Measurements from ENCODE around the gene PPFIBP2.

The PPFIBP2 gene

DNA sequence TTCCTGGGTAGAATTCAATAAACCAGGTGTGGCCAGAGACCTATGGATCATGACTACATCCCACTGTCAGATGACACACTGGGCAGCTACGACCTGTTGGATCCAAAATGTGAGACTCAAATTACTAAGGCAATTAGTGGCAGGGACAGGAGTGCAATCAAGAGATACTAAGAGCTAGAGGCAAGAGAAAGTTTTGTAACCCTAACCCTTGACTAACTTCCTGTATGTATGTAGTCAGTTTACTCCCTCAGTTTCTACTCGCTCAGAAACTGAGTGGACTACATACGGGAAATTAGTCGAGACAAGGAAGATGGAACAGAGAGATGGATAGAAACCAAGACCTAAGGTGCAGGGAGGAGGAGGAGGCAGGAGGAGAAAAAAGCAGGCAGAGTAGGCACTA is 156.8 kb downstream of the PPFIBP2 start:
- DNase-seq: peak in 2 of 3 donors; percentile 19 to 55

DNA sequence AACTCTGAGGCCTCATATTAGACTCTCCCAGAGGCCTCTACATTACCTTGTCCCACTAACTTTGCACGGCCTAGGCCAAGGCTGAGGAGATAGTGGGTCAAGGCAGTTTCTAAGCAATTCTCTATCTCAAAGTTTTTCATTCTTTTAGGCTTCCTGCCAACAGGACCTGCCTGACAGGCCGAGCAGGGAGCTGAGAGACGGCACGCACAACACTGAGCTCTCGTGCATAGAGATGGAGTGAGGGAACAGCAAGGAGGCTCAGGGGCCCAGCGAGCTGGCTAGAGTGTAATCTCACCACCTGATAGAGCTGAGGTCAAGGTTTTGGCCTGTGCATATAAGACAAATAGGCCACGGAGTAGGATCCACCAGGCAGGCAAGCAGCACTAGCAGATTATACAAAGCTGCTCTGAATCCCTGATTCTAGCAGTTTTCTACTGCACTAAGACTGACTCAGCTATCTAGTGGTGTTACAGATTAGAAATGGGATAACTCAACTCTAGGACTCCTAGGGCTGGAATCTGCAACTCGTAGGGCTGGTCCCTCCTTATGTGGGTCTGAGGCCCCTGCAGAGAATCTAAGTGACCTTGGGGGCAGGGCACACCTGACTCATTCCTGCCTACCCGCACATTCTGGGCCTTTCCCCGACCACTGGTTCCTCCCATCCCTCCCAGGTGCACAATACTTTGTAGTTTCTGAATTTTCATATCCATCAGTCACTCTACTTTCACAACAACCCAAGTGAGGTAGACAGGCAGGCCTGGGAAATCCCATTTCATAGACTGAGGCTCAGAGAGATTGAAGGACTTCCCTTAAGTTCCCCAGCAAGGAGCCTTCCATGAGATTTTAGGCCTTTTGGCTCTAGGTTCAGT is 157.8 kb downstream of the PPFIBP2 start:
- peak; percentile 23 to 59 (median 26) for DNase-seq

DNA sequence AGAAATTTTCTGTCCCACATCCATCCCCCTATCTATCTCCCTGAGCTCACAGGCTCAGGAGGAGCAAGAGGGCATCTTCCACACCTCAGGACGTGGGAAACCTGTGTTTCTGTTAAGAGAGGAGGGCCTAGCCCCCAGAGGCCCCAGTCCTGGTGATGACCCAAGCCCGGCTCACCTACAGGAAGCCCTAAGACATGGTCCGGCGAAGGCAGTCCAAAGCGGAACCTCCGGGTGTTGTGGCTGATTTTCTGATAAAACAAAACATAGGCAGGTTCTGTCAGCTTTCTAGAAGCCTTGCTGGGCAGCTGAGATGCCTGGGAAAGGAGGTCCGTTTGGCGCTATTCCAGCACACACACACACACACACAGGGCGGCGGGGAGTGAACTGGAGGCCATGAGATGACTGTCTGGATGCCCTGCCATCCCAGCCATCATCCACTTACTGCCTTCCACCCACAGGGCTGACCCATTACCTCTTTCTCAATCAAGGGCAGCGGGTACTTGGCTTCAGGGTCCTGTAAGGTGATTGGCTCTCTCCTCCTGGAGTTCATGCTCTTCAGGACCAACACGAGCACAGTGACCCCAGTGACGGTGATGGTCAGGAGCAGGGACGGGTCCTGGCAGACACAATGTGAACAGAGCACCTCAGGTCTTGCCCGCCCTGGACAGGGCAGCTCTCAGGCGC is 158.6 kb downstream of the PPFIBP2 start:
- no peak for DNase-seq

DNA sequence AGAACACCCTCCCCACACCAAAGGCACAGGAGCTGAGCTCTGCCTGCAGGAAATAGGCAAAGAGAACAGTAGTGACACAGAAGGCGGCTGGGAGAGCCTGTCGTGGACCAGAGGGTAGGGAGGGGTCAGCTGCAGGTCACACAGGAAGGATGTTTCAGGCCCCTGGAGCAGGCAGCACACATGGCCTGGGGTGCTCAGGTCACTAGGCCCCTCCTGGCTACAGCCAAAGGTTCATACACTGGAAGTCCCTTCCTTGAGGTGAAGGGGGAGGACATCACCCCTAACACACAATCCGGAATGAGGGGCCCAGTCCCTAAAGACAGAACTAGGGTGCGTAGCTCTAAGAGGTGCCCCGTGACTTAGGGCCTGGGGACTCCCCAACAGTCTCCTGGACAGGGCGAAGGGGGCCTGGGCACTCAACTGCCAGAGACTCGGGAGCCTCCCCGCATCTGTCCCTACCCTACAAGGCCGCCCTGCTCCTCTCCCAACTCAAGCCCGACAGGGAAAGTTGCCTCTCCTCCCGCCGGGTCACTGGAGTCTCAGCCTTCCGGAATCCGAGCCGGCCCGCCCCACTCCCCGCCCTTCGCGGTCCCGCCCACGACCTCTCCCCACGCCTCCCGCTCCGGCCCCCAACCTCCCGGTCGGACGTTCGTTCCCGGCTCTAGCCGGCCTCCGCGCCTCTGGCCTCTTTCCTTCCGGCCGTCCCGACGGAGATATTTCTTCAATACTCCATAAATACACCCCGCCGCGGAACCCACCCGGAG is 159.3 kb downstream of the PPFIBP2 start, which contains the start of gene CYB5R2:
CYB5R2 (minus strand) TSS at position 541 of the 764 bp plus-strand sequence. CDS start 675 bp downstream, outside the sequence.
- peak; percentile 61 to 79 (median 64) for DNase-seq

DNA sequence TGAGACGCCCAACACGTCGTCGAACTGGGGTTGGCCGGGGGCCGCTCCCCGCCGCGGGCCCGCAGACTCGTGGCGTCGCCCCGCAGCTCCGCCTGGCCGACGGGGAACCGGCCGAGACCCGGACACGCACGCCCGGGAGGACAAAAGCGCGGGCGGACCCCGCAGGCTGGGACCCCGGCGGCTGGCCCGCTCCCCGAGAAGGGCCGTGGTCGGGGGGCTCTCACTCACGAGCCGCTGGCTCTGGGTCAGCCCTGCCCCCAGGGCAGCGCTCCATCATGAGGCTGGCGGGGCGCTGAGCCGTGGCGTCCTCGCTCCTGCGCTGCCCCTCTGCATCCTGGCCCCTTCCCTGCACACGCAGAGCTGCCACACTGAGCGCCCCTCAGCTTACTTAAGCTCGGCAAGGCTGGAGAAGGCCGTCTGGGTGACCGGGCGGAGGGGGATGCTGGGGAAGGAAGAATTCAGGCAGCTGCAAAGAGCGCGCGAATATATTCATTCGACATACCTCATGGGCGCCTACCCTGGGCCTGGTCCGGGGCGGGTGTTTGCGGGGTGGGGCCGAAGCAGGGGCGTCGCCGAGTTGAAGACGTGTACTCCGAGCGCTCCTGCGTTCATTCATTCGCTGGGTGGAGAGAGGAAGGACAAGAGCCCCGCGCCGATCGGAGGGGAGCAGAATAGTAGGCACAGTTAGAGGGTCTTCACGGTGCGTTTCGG is 160.1 kb downstream of the PPFIBP2 start:
- DNase-seq: peak in 1 of 3 donors; percentile 15

DNA sequence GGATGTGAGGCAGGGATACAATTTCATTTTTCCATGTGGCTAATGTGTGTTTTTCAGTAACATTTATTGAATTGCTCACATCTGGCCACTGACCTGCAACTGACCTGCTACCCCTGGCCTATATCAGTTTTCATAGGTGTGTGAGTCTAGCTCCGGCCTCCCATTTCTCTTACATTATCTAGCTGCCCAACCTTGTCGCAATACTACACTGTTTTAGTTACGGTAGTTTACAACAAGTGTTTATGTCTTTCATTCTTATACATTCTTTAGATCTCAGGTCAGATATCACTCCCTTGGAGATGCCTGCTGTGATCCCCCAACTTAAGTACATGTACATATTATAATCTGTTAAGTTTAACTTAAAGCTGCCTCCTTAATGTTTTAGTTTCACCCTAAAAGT is 161.8 kb downstream of the PPFIBP2 start:
- DNase-seq: no peak

DNA sequence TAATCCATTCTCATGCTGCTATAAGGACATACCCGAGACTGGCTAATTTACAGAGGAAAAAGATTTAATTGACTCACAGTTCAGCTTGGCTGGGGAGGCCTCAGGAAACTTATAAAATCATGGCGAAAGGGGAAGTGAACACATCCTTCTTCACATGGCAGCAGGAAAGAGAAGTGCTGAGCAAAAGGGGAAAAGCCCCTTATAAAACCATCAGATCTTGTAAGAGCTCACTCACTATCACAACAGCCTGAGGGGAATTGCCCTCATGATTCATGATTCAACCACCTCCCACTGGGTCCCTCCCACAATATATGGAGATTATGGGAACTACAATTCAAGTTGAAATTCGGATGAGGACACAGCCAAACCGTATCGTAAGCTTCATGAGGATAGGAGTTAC is 163.3 kb downstream of the PPFIBP2 start:
- DNase-seq: peak; percentile 71 to 92 (median 84)

DNA sequence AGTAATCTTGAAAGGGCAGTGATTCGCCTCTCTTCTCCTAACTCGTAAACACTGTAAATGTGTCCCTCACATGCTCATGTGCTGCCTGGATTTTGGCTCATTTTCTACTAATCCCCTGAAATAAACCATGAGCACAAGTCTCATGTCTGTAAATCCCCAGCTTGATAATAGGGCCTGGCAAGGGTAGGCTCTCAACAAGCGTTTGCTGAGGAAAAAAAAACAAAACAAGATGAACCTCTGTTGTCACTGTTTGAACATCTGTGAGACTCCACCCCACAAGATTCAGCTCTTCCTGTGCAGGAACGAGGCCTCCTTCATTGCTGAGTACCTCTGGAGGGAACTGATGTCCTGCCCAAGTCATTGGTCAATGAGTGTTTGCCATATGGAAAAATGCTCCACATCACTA is 164.0 kb downstream of the PPFIBP2 start:
- no peak for DNase-seq

DNA sequence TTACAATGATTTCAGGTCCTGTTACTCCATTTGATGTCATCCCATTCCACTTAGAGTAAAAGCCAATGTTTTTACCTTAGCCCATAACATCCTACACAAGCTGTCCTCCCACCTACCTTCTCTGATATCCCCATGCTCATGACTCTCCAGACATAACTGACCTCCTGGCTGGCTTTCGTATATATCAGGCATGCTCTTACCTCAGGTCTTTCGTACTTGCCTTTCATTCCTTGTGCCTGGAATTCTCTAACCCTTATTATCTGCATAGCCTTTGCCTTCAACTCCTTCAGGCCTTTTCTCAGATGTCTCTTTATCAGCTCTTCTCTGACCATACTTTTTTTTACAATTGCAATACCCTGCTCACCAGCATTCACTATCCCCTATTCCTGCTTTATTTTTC is 169.8 kb downstream of the PPFIBP2 start:
- DNase-seq: no peak

DNA sequence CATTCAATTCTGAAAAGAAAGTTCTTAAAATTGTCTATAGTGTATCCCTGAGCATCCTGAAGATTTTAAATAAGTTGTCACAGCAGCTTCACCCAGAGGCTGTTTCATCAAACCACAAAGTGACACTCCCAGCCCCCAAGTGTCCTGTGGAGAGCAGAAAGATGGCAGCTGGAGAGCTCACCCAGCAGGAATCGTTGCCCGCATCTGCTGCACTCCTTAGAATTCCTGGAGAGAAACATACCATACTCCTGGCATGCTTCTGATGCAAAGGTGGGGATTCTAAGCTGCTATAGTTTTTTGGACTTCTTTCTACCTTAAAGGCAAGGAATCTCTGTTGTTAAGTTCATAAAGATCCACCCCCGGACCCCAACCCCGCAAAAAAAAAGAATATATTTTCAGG is 173.0 kb downstream of the PPFIBP2 start:
- DNase-seq: no peak

DNA sequence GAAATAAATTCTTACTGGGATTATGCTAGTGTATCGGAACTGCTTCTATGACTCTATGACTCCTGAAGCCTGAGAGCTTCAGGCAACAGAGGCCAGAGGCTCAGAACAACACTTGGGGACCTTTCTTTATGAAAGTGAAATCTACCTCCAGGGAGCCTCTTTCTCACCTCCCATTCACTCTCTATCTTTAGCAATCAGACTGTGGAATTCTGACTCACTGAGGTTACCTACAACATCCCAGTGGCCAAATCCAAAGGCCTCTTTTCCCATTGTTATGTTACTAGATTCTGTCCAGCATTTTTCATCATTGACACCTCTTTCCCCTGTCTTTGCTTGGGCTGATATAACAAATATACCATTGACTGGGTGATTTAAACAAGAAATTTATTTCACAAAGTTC is 173.6 kb downstream of the PPFIBP2 start:
- no peak for DNase-seq

DNA sequence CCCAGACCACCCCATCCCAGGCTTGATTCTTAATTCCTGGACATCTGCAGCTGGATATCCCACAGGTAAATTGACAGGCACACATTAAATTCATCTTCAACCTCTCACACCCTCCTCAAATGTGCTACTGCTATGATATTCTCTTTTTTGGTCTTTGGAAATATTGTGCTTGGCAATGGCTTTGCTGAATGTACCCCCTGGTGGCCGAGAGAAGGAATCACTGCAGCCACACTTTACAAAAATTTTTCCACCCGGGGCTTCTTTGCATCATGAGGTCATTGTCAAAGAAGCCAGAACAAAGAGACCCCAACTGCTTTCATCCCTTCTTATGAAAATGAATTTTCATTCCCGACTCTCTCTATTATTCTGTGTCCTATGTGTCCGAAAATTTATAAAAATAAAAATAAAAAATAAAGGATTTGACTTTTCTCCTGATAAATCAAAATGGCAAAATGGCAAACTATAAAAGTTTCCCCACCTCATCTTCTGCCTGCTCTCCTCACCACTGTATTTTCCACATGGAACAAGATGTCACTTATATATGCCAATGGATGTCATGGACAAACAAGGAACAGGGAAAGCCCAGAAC is 174.5 kb downstream of the PPFIBP2 start:
- DNase-seq: peak; percentile 55 to 61 (median 59)

DNA sequence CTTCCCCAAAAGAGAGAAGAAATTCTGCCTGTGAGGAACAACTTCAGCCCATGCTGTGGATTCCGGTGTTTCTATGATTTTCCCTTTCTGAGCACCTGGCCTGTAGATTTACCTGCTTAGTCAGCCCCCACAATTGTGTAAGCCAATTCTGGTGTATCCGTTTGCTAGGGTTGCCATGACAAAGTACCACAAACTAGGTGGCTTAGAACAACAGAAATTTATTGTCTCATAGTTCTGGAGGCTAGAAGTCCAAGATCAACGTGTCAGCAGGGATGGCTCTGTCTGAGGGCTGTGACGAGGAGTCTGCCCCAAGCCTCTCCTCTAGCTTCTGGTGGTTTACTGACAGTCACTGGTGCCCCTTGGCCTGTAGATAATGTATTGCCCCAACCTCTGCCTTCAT is 175.4 kb downstream of the PPFIBP2 start:
- DNase-seq: no peak

DNA sequence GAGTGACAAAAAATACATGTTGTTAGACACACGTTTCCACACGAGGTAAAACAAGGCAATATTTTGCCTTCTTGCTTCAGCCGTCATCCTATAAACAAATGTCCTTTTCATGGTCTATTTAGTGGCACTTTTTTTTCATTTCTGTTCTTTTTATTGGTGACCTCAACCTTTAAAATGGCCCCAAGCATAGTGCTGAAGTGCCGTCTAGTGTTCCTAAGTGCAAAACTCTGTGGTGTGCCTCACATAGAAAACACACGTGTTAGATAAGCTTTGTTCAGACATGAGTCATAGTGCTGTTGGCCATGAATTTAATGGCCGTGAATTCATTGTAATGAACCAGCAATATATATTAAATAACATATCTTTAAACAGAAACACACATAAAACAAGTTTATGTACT is 176.8 kb downstream of the PPFIBP2 start:
- peak in 2 of 3 donors; percentile 44 to 57 for DNase-seq

DNA sequence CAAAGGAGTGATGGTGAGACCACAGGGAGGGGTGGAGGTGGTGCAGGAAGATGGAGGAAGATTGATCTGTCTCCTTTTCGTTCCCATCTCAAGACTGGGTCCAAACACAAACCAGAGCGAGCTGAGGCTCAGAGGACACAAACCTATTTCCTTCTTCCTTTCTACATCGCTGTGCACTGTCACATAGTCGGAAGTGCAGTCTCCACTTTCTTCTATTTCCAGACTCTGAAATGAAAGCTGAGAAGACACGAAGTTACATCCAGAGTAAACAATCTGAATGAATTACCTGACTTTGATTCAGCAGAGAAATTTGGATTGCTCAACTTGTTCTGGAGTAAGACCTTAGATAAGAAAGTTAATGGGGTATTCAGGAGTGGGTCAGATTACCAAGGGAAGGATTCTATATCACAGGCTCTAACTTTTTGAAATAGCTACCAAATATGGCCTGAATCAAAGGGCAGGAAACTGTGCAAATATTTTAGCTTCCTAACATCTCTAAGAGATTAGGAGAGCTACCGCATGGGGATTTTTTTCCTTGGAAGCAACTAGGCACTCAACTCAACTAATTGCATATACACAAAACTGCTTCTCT is 178.1 kb downstream of the PPFIBP2 start:
- no peak for DNase-seq

DNA sequence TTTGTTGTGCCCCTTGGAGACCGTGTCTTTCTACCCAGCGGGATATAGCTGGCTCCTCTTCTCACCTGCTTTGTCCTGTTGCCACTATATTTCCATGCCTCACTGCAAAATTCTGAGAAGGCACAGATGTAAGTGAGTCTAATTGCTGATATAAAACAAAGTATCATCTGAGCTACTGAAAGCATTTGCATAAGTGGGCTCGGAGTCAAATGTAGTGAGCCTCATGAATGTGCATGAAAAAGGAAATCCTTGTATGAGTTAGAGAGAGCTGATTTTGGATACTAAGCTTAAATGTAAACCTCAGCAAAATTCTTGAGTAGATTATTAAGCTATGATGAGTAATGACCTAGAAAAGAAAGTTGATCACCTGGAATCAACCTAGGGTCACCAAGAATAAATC is 178.6 kb downstream of the PPFIBP2 start:
- DNase-seq: no peak

DNA sequence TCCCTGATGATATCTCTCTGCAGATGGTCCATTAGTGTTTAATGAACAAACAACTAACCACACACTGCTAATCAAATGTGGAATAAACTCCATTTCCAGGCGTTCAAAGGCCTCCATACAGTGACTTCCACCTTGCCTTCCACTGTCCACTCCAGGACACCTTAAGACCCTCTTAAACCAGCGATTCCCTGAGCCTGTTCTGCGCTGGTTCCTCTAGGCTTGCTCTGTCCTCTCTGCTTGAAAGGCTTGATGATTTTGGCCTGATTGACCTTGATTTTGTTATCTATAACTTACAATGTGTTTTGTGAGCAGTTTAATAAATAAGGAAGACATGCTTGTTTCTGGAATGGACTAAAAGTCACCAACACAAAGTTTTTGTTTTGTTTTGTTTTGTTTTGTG is 180.4 kb downstream of the PPFIBP2 start:
- no peak for DNase-seq

DNA sequence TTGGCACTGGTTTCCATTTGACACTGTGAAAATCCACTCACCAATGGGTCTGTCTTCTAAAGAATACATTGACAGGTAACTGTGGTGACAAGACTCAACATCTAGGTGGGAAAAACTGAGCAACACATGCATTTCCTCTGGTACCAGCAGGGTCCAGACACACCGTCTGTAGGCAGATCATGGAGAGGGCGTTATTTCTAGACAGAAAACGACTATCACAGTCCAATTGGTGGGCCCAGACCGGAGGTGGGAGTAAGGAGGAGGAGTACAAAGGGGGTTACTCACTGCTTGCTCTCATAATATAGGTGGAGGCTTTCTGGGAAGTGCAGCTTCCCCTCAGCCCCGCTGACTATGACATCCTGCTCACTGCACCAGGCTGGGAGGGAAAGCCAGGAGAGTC is 182.6 kb downstream of the PPFIBP2 start:
- no peak for DNase-seq

Data from suppressor macrophage treated with lipopolysaccharide for 1 hour (primary cell).